HG03064 (cell line): Measurements from ENCODE around the gene NELFA.
"Not testable (repeated sequence)": the region's sequence is repeated elsewhere in the genome, so short reads cannot be mapped to it uniquely, and the experiment has no call there.

Experiments used
- ATAC-seq: cut with Tn5 transposase; IDR thresholded peaks from one replicate; pipeline ENCODE4 v1.9.1; 2021; ENCODE audit warnings: low read depth; ENCODE audit not compliant: unreplicated experiment

NELFA gene

GRCh38 chr4:2041239-2042130 lies 32.7 kb upstream of the NELFA start:
- no peak for ATAC-seq

- no peak for ATAC-seq
These were observed 31.8 kb upstream of the NELFA start for GRCh38 chr4:2040391-2041238.

GRCh38 chr4:2036866-2037265 lies 28.1 kb upstream of the NELFA start:
- ATAC-seq: no peak

GRCh38 chr4:2036327-2036726 lies 27.6 kb upstream of the NELFA start:
- no peak for ATAC-seq

- ATAC-seq: not testable (repeated sequence)
These were observed 22.4 kb upstream of the NELFA start for GRCh38 chr4:2031161-2031560.

GRCh38 chr4:2027120-2027519 lies 18.3 kb upstream of the NELFA start:
- not testable (repeated sequence) for ATAC-seq

- ATAC-seq: no peak
These were observed 17.0 kb upstream of the NELFA start for GRCh38 chr4:2025817-2026216.

GRCh38 chr4:2024683-2025082 lies 15.9 kb upstream of the NELFA start:
- no peak for ATAC-seq

- ATAC-seq: not testable (repeated sequence)
These were observed 12.7 kb upstream of the NELFA start for GRCh38 chr4:2021358-2022018.

- no peak for ATAC-seq
These were observed 6.2 kb upstream of the NELFA start for GRCh38 chr4:2015008-2015407.

- no peak for ATAC-seq
These were observed 2.8 kb upstream of the NELFA start for GRCh38 chr4:2011583-2011982.

GRCh38 chr4:2009651-2010233 lies 968 bp upstream of the NELFA start:
- ATAC-seq: no peak

GRCh38 chr4:2008671-2008920 lies 178 bp downstream of the NELFA start:
- no peak for ATAC-seq

- no peak for ATAC-seq
These were observed 737 bp downstream of the NELFA start for GRCh38 chr4:2007804-2008670.

GRCh38 chr4:2006956-2007653 lies 1.7 kb downstream of the NELFA start:
- ATAC-seq: no peak

- no peak for ATAC-seq
These were observed 2.4 kb downstream of the NELFA start for GRCh38 chr4:2006367-2006766.

GRCh38 chr4:2003361-2003760 lies 5.4 kb downstream of the NELFA start:
- ATAC-seq: not testable (repeated sequence)

- ATAC-seq: not testable (repeated sequence)
These were observed 9.5 kb downstream of the NELFA start for GRCh38 chr4:1999308-1999707.

GRCh38 chr4:1998296-1998695 lies 10.5 kb downstream of the NELFA start:
- ATAC-seq: no peak
